HCT116 (cell line): ENCODE results near the gene FAT1. TPM values are rescaled to one million over a fixed set of nuclear protein-coding genes. Genes with fewer than 3 reads are reported as not detected.

Source experiments
- ATAC-seq: fragments of 200-7000 bp; cut with Tn5 transposase; 2 replicates; pipeline ENCODE4 v1.9.1; 2020; ENCODE audit warnings: mild to moderate bottlenecking, moderate library complexity
- BruUV-seq: library from RNA; stranded (reverse); fragments of 400-500 nt; replicated peaks from 2 replicates; lab custom pipeline; 2021; lab: Mats Ljungman, UMichigan
- CTCF ChIA-PET: fragments of 300-600 bp; sonication (Branson Sonifier 250); formaldehyde crosslinking; loops from one replicate; lab custom pipeline; 2021; ENCODE audit warnings: antibody characterized with exemption; lab: Charles Lee
- POLR2A ChIA-PET: fragments of 300-600, 350-600 bp; sonication (Branson Sonifier 250); formaldehyde crosslinking; loops from one replicate; lab custom pipeline; 2021; ENCODE audit warnings: antibody characterized with exemption; lab: Charles Lee
- RAD21 ChIA-PET, 2 experiments: fragments of 300-600 bp; sonication (Branson Sonifier 250); formaldehyde crosslinking; loops; one replicate each; lab custom pipeline; 2023; ENCODE audit warnings: low total read pairs in 2 of 2; ENCODE audit not compliant: uncharacterized antibody in 2 of 2, unreplicated experiment in 2 of 2, low non-redundant PET in 1 of 2; lab: Charles Lee
- DNase-seq: peaks from one replicate; pipeline ENCODE4 v3.0.0-alpha.2; 2010; ENCODE audit warnings: low read depth, low spot score
- H2AFZ ChIP-seq: fragments of 200-600 bp; shearing (Covaris generic), sonication (generic); 2 replicates; pipeline ENCODE4 v1.6.1; 2017; ENCODE audit warnings: low read depth, mixed run types, mixed read lengths, antibody characterized with exemption, low read length; ENCODE audit not compliant: poor library complexity, severe bottlenecking
- H3K27ac ChIP-seq: 2 replicates; pipeline ENCODE4 v1.5.1; 2012; ENCODE audit warnings: low read depth, low read length
- H3K27me3 ChIP-seq: fragments of 200-600 bp; sonication (generic); 2 replicates; pipeline ENCODE4 v1.6.1; 2016; ENCODE audit warnings: mixed run types, low read length, mixed read lengths; ENCODE audit not compliant: insufficient read depth
- H3K36me3 ChIP-seq, 2 experiments: fragments of 200-500 bp in 1 of 2; fragments of 200-600 bp in 1 of 2; sonication (Bioruptor generic) in 1 of 2; sonication (generic) in 1 of 2; 2 replicates each; pipeline versions ENCODE4 v1.5.1 to v1.6.1; 2014 to 2016; ENCODE audit warnings: low read length in 2 of 2, inconsistent platforms in 1 of 2, mixed read lengths in 1 of 2, mixed run types in 1 of 2; ENCODE audit not compliant: insufficient read depth in 2 of 2, control insufficient read depth in 1 of 2
- H3K4me1 ChIP-seq, 2 experiments: fragments of 200-600 bp in 1 of 2; sonication (generic) in 1 of 2; 2 replicates each; pipeline versions ENCODE4 v1.5.1 to v1.6.1; 2012 to 2017; ENCODE audit warnings: low read length in 2 of 2, inconsistent platforms in 1 of 2, mild to moderate bottlenecking in 1 of 2, mixed read lengths in 1 of 2, mixed run types in 1 of 2, moderate library complexity in 1 of 2; ENCODE audit not compliant: insufficient read depth in 2 of 2, control insufficient read depth in 1 of 2
- H3K4me2 ChIP-seq: fragments of 200-600 bp; sonication (generic); 2 replicates; pipeline ENCODE4 v1.6.1; 2017; ENCODE audit warnings: mixed run types, low read length, mixed read lengths
- H3K4me3 ChIP-seq, 2 experiments: fragments of 200-600 bp in 1 of 2; sonication (generic) in 1 of 2; replicated peaks in 1 of 2; 2 replicates each; pipeline ENCODE4 v1.5.1; 2011 to 2016; ENCODE audit warnings: low read length in 2 of 2, control low read depth in 1 of 2, low read depth in 1 of 2, mild to moderate bottlenecking in 1 of 2, mixed read lengths in 1 of 2, mixed run types in 1 of 2
- H3K79me2 ChIP-seq: fragments of 200-600 bp; sonication (generic); 2 replicates; pipeline ENCODE4 v1.6.1; 2017; ENCODE audit warnings: mild to moderate bottlenecking, mixed run types, low read length, moderate library complexity, mixed read lengths; ENCODE audit not compliant: insufficient read depth
- H3K9ac ChIP-seq: fragments of 200-600 bp; sonication (generic); 2 replicates; pipeline ENCODE4 v1.6.1; 2016; ENCODE audit warnings: low read length, mixed read lengths
- H3K9me2 ChIP-seq: fragments of 200-600 bp; sonication (generic), shearing (Covaris generic); 2 replicates; pipeline ENCODE4 v1.6.1; 2017; ENCODE audit warnings: mixed run types, mild to moderate bottlenecking, moderate library complexity; ENCODE audit not compliant: insufficient read depth
- H3K9me3 ChIP-seq, 2 experiments: fragments of 200-500 bp in 1 of 2; fragments of 200-600 bp in 1 of 2; sonication (Bioruptor generic) in 1 of 2; sonication (generic) in 1 of 2; 2 replicates each; pipeline ENCODE4 v1.6.1; 2014 to 2017; ENCODE audit warnings: low read length in 2 of 2, mixed read lengths in 2 of 2, inconsistent platforms in 1 of 2, low read depth in 1 of 2, mild to moderate bottlenecking in 1 of 2, mixed run types in 1 of 2, moderate library complexity in 1 of 2; ENCODE audit not compliant: control insufficient read depth in 1 of 2, insufficient read depth in 1 of 2
- H4K20me1 ChIP-seq: fragments of 200-600 bp; sonication (generic), shearing (Covaris generic); 2 replicates; pipeline ENCODE4 v1.6.1; 2017; ENCODE audit warnings: mixed run types, mild to moderate bottlenecking, moderate library complexity; ENCODE audit not compliant: insufficient read depth
- CBX3 ChIP-seq: IDR thresholded peaks from 2 replicates; pipeline ENCODE4 v1.6.1; 2012; ENCODE audit warnings: low read depth
- EZH2 ChIP-seq: fragments of 200-600 bp; sonication (generic); IDR thresholded peaks from 2 replicates; pipeline ENCODE4 v1.6.1; 2017; ENCODE audit warnings: antibody characterized with exemption, mixed run types
- EZH2phosphoT487 ChIP-seq: fragments of 200-600 bp; IDR thresholded peaks from 2 replicates; pipeline ENCODE4 v1.6.1; 2018; ENCODE audit warnings: antibody characterized with exemption, borderline replicate concordance
- JUND ChIP-seq: IDR thresholded peaks from 2 replicates; pipeline ENCODE4 v1.6.1; 2012
- POLR2AphosphoS5 ChIP-seq: IDR thresholded peaks from 2 replicates; pipeline ENCODE4 v1.6.1; 2011; ENCODE audit warnings: mild to moderate bottlenecking, low read depth, low read length, moderate library complexity
- RAD21 ChIP-seq: IDR thresholded peaks from 2 replicates; pipeline ENCODE4 v1.6.1; 2012; ENCODE audit warnings: low read depth, mild to moderate bottlenecking
- SIN3A ChIP-seq: IDR thresholded peaks from 2 replicates; pipeline ENCODE4 v1.6.1; 2012; ENCODE audit warnings: low read depth
- SP1 ChIP-seq: IDR thresholded peaks from 2 replicates; pipeline ENCODE4 v1.6.1; 2012; ENCODE audit warnings: low read depth
- SRF ChIP-seq: IDR thresholded peaks from 2 replicates; pipeline ENCODE4 v1.6.1; 2012; ENCODE audit warnings: low read depth
- TCF7L2 ChIP-seq: IDR thresholded peaks from 2 replicates; pipeline ENCODE4 v1.7.0; 2011; ENCODE audit warnings: borderline replicate concordance, inconsistent platforms; ENCODE audit not compliant: insufficient read depth, insufficient read length; ENCODE audit errors: extremely low read depth
- YY1 ChIP-seq: IDR thresholded peaks from 2 replicates; pipeline ENCODE4 v1.6.1; 2011; ENCODE audit warnings: low read length, low read depth, moderate library complexity, mild to moderate bottlenecking; ENCODE audit not compliant: insufficient replicate concordance; ENCODE audit errors: extremely low read depth
- ZFX ChIP-seq: fragments of 450-650 bp; IDR thresholded peaks from 2 replicates; pipeline ENCODE4 v1.6.1; 2017
- intact Hi-C: fragments of 100-400 bp; cut with micrococcal nuclease; formaldehyde crosslinking; loops from 2 replicates; pipeline ENCODE4 v1.10.0; 2022
- total RNA-seq: library from RNA; stranded (reverse); gene quantifications from one replicate; pipeline ENCODE4 v1.2.1, GENCODE V29; 2021; ENCODE audit not compliant: unreplicated experiment
- TF ChIP-seq, protein P1 (sequence below), 3 experiments: fragments of 200-600 bp in 1 of 3; sonication (generic) in 1 of 3; IDR thresholded peaks in 2 of 3; conservative IDR thresholded peaks in 1 of 3; 2 replicates each; pipeline ENCODE4 v1.5.1; 2012 to 2017; ENCODE audit warnings: low read depth in 2 of 3, low read length in 2 of 3, antibody characterized with exemption in 1 of 3, borderline replicate concordance in 1 of 3, control low read depth in 1 of 3, mild to moderate bottlenecking in 1 of 3, mixed read lengths in 1 of 3, mixed run types in 1 of 3, moderate library complexity in 1 of 3; ENCODE audit not compliant: insufficient read depth in 1 of 3
- TF ChIP-seq, protein P2 (sequence below): IDR thresholded peaks from 2 replicates; pipeline ENCODE4 v1.6.1; 2012
- TF ChIP-seq, protein P3 (sequence below): IDR thresholded peaks from 2 replicates; pipeline ENCODE4 v1.6.1; 2012

Gene FAT1
- total RNA-seq, 1 experiment from 2014 or later = 676 TPM

DNA sequence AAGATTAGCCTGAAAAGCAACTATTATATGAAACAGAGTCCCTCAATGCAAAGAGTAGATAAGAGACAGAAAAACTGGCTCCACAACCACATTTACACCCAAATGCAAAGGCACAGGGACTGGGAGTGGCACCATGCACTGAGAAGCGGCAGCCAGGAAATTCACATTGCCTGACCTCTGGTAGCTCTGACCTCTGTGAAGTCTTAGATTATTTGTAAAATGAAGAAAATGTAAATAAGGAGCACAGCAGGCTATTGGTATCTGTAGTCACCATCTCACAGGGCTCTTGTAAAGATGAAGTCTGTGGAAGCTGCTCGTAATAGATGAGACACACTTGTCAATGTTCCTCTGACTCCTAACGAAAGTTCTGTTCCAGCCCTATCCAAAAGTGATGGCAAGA is 69.7 kb downstream of the FAT1 start (continued):
- TF ChIP-seq, protein P1, sequence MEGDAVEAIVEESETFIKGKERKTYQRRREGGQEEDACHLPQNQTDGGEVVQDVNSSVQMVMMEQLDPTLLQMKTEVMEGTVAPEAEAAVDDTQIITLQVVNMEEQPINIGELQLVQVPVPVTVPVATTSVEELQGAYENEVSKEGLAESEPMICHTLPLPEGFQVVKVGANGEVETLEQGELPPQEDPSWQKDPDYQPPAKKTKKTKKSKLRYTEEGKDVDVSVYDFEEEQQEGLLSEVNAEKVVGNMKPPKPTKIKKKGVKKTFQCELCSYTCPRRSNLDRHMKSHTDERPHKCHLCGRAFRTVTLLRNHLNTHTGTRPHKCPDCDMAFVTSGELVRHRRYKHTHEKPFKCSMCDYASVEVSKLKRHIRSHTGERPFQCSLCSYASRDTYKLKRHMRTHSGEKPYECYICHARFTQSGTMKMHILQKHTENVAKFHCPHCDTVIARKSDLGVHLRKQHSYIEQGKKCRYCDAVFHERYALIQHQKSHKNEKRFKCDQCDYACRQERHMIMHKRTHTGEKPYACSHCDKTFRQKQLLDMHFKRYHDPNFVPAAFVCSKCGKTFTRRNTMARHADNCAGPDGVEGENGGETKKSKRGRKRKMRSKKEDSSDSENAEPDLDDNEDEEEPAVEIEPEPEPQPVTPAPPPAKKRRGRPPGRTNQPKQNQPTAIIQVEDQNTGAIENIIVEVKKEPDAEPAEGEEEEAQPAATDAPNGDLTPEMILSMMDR (IDR thresholded peaks at IDR 0.05 in 2 of 3, conservative IDR thresholded peaks at IDR 0.05 in 1 of 3; ENCODE audit: borderline replicate concordance in 1 of 3, insufficient read depth in 1 of 3, low read depth in 2 of 3, low read length in 2 of 3) = no peak
- no peak for TF ChIP-seq SP1

DNA sequence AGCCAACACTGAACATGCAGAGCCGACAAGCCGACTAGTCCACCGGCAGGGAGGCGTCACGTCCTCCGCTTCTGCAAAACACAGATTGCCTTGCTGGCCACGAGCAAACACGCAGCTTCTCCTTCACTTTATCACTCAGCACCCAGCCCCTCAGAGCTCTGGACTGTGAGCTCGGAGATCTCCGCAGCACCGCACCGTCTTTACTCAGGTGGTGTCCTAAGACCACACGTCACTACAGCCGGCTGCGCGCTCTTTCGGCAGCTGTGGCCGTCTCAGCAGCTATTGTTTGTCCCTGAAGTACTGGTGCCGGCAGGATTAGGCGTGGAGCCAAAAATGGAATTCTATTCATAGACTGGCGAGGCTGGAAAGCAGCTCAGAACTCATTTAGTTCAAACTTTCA is 72.0 kb downstream of the FAT1 start:
- Histone ChIP-seq H3K9me3 (no peaks in the 10 kb centered on the region), H3K4me2 (no peak overlapping the region), H3K9ac (no peak overlapping the region), H2AFZ (no peak overlapping the region), H3K4me1 (peaks cover 0 to 24% of the 10 kb centered on the region in 2 experiments; a peak in 2 of 4 replicates), H3K9me2 (no peaks in the 10 kb centered on the region), H3K79me2 (peaks cover 100% of the 10 kb centered on the region), H3K4me3 (no peak overlapping the region), H3K36me3 (peaks cover 35 to 68% of the 10 kb centered on the region in 2 experiments), H3K27ac (no peak overlapping the region), H3K27me3 (no peaks in the 10 kb centered on the region), H4K20me1 (peaks cover 94% of the 10 kb centered on the region)
- DNase-seq (no peak), ATAC-seq (peak; percentile 23; the same call in 1 of the 2 replicates)
- intact Hi-C loops = no loop called here
- BruUV-seq = no TSS peak
- CTCF ChIA-PET = no interaction called here
- TF ChIP-seq TCF7L2 = no peak
- no peak for TF ChIP-seq EZH2phosphoT487
- TF ChIP-seq SRF = no peak
- TF ChIP-seq POLR2AphosphoS5 = no peak
- TF ChIP-seq, protein P2, sequence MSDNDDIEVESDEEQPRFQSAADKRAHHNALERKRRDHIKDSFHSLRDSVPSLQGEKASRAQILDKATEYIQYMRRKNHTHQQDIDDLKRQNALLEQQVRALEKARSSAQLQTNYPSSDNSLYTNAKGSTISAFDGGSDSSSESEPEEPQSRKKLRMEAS = no peak
- TF ChIP-seq EZH2 = no peak
- TF ChIP-seq, protein P1 (IDR thresholded peaks at IDR 0.05 in 2 of 3, conservative IDR thresholded peaks at IDR 0.05 in 1 of 3; ENCODE audit: borderline replicate concordance in 1 of 3, insufficient read depth in 1 of 3, low read depth in 2 of 3, low read length in 2 of 3) = no peak
- TF ChIP-seq SIN3A = no peak
- no peak for TF ChIP-seq YY1
- TF ChIP-seq RAD21 = no peak
- TF ChIP-seq CBX3 = no peak
- no peak for TF ChIP-seq JUND
- no peak for TF ChIP-seq ZFX
- TF ChIP-seq, protein P3, sequence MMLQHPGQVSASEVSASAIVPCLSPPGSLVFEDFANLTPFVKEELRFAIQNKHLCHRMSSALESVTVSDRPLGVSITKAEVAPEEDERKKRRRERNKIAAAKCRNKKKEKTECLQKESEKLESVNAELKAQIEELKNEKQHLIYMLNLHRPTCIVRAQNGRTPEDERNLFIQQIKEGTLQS = no peak
- RAD21 ChIA-PET = no interaction called here
- POLR2A ChIA-PET = no interaction called here
